MM.1S (cell line): Measurements from ENCODE around the gene NPIPA5.

Experiments
- EZH2phosphoT487 ChIP-seq: fragments of 300-600 bp; sonication (generic); IDR thresholded peaks from 2 replicates; pipeline ENCODE4 v1.6.1; 2018; ENCODE audit warnings: antibody characterized with exemption, low read length
- TF ChIP-seq, protein P1 (sequence below): fragments of 300-600 bp; sonication (generic); IDR thresholded peaks from 2 replicates; pipeline ENCODE4 v1.5.1; 2016; ENCODE audit warnings: antibody characterized with exemption, low read length, mixed read lengths

DNA sequence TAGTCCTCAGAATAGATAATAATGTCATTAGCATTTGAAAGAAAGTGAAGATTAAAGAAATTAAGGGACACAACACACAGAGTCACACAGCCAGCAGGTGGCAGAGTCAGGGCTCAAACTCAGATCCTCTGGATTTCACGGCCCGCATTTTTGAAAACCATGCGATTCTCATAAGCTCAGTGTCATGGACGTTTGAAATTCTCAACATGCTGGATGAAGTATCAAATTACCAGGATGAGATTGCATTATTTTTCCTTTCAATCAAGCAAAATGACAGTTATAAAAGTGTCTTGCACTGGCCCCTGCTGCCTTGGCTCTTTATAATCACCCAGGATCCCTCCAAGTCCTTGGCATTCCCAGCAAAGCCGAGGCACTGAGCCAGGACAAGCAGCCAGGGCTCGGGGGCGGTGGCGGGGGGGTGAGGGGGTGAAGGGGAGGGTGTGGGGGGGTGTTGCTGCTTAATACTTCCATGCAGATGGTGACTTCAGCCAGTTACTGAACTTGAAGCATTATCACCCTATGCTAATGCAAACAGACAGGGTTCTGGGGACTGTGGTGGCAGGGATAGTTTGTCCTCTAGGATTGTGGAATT lies 49.6 kb upstream of the NPIPA5 start:
- TF ChIP-seq, protein P1, sequence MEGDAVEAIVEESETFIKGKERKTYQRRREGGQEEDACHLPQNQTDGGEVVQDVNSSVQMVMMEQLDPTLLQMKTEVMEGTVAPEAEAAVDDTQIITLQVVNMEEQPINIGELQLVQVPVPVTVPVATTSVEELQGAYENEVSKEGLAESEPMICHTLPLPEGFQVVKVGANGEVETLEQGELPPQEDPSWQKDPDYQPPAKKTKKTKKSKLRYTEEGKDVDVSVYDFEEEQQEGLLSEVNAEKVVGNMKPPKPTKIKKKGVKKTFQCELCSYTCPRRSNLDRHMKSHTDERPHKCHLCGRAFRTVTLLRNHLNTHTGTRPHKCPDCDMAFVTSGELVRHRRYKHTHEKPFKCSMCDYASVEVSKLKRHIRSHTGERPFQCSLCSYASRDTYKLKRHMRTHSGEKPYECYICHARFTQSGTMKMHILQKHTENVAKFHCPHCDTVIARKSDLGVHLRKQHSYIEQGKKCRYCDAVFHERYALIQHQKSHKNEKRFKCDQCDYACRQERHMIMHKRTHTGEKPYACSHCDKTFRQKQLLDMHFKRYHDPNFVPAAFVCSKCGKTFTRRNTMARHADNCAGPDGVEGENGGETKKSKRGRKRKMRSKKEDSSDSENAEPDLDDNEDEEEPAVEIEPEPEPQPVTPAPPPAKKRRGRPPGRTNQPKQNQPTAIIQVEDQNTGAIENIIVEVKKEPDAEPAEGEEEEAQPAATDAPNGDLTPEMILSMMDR = peak; percentile 22; the same call in 1 of the 2 replicates
- TF ChIP-seq EZH2phosphoT487 = no peak
